COLO829 (cell line): ENCODE measurements around the gene KYNU.
"Not testable (repeated sequence)": the region's sequence is repeated elsewhere in the genome, so short reads cannot be mapped to it uniquely, and the experiment has no call there.

Experiments
- DNase-seq: peaks from one replicate; pipeline ENCODE4 v3.0.0; 2012; ENCODE audit warnings: low spot score

KYNU gene

DNA sequence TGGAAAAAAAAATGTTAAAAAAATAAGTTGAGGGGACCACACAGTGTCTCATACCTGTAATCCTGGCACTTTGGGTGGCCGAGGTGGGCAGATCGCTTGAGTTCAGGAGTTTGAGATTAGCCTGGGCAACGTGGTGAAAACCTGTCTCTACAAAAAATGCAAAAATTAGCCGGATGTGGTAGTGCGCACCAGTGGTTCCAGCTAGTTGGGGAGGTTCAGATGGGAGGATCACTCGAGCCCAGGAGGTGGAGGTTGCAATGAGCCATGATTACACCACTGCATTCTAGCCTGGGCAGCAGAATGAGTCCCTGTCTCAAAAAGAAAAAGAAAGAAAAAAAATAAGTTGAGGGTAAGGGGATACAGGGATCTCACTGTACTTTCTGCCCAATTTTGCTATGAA lies 6.1 kb upstream of the KYNU start:
- DNase-seq: no peak

GRCh38 chr2:142872882-142873724 lies 4.4 kb upstream of the KYNU start:
- DNase-seq: no peak

DNA sequence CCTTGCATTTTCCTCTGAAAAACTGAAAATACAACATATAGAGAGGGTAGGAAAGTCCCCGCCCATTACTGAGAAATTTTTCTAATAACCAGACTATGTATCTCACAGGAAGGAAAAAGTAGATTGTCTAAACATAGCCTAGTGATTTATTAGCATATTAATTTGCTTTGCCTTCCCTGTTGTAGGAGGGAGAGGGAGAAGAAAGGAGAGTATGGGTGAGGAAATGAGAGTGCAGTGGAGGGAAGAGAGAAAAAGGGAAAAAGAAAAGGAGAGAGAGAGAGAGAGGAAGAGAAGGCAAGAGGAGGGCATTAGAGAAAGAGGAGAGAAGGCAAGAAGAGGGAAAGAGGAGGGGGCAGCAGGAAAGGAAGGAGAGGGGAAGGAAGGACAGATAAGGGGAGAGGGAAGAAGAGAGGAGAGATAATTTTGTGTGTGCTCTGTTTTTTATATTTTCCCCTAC lies 3.6 kb upstream of the KYNU start:
- DNase-seq: no peak

DNA sequence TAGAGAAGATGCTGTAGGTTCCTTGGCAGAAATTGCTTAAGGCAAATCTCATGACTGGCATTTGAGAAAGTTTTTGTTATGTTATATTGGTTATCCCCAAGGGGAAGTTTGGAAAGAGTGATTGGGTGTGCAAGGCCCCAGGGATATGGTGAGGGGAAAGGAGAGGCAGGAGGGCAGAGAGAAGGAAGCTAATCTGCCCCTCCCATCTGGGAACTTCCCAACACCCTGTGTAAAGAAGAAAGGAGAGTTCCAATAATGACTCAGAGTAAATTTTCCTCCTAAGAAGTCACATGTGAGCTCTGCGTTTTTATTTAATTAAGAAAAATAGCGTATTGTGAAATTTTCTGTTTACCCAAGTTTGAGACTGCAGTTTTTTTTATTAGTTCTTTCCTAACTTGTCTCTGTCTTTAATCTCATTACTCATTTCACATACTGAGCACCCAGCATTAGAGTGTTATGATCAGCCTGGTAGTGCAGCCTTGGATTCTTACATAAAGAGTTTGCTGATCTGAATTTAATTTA lies 3.1 kb upstream of the KYNU start:
- DNase-seq: no peak

DNA sequence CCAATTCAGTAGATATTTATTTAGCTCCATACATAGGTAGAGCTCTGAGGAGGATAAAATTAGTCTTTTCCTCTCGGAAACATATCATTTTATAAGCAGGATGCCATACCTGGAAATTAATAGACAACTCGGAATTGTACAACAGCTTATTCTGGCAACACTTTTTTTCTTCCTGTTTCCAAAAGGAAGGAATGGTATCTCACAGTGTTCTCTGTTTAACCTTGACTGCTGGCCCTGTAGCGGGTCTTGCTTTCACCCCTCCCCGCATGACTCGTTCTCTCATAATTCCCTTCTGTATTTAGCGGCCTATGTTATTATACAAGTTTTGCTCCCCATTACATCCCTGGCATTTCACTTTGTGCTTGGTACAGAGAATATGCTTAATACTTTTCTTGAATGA lies 2.5 kb upstream of the KYNU start:
- no peak for DNase-seq

GRCh38 chr2:142875652-142876051 lies 1.8 kb upstream of the KYNU start:
- no peak for DNase-seq

DNA sequence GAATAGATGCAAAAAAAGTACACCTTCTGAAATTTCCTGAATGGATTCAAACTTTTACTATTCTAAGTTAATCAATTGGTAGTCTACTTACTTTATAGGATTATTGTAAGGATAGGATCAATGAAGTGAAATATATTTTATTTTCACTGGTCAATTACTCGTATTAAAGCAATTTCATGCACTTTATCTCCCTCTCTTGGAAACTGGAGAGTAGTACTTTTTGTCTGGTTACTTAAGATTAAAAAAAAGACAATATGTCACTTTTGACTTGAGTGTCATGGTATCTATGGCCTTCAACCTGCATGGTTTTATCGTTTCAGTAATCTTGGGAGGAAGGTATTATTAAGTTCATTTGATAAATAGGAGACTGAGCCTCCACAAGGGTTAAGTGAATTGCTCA lies 1.0 kb upstream of the KYNU start:
- DNase-seq: no peak

GRCh38 chr2:142878031-142878678 lies 691 bp downstream of the KYNU start:
- DNase-seq: no peak

- no peak for DNase-seq
These were observed 1.7 kb downstream of the KYNU start for GRCh38 chr2:142879151-142879550.

DNA sequence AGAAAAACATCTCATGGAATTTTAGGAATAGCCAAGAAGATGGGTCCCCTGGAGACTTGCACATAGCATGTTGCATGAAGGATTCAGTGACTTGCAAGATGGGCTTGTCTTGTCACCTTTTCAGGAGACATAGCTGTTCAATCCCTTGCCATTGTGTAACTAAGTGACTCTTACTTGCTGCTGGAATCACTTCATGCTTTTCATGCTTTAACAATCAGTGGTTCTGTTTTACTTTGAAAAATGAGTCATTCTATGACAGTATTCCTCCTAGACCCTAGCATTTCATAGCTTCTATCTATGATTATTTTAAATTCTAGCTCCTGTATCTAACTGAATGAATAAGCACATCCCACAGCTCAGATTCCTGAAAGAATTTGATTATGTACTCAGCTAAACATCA lies 2.8 kb downstream of the KYNU start:
- DNase-seq: peak; percentile 28

GRCh38 chr2:142881619-142882018 lies 4.2 kb downstream of the KYNU start:
- no peak for DNase-seq

GRCh38 chr2:142882500-142882899 lies 5.0 kb downstream of the KYNU start:
- DNase-seq: not testable (repeated sequence)

- no peak for DNase-seq
These were observed 6.1 kb downstream of the KYNU start for GRCh38 chr2:142883526-142883925.

DNA sequence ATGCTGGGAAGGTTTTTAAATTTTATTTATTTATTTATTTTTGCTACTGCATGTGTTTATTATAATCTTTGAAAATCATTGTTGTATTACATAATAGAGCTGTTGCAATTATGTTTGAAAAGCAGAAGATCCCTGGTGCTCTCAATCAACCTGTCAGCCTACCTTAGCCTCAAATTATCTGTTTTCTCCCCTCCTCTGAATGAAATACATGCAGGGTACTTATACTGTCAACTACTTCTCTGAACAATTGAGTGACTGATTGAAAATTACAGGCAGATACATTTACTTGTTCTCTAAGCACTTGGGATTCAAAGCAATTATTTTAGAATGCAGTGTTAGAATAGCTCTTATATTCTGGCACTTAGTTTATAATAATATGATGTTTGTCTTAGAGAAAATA lies 8.1 kb downstream of the KYNU start:
- no peak for DNase-seq

DNA sequence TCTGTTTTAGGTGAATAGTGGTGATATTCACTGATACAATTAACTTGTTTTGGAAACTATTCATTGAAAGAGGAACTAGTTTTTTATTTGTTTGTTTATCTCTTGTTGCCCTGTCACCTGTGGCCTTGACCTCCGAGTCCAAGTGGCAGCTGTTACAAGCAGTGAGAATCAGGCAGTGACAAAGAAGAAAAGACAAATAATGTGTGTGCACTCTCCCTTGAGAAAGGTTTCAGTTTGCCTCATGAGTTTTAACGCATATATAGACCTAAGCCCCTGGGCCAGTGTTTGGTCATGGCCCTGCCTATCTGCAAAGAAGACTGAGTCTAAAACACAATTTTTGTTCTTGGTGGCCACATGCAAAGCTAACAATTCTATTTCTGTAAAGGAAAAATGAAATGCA lies 15.3 kb downstream of the KYNU start:
- no peak for DNase-seq

DNA sequence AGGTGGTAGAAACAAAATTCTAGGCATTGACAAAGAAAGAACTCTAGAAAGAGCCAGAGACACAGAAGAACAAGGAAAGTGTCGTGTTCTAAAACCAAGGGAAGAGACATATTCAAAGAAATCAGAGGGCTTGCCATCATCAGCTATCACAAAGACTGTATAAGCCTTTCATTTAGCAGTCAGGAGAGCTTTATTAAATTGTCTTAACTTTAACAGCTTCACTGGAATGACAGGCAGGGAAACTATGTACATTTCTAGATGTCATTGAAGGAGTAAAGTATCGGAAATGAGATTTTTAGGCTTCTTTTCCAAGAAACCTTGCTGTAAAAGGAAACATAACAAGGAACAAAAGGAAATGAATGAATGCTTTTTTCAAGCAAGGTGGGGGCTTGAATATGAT lies 15.8 kb downstream of the KYNU start:
- no peak for DNase-seq

- no peak for DNase-seq
These were observed 20.3 kb downstream of the KYNU start for GRCh38 chr2:142897807-142898206.

DNA sequence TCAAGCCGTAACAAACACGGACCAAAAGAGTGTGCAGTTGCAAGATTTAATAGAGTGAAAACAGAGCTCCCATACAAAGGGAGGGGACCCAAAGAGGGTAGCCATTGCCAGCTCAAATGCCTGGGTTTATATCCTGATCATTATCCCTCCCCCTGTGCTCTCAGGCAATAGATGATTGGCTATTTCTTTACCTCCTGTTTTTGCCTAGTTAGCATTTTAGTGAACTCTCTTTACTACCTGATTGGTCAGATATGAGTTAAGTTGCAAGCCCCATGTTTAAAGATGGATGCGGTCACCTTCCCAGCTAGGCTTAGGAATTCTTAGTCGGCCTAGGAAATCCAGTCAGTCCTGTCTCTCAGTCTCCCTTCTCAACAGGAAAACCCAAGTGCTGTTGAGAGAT lies 22.9 kb downstream of the KYNU start:
- DNase-seq: not testable (repeated sequence)

- DNase-seq: no peak
These were observed 24.3 kb downstream of the KYNU start for GRCh38 chr2:142901780-142902179.

DNA sequence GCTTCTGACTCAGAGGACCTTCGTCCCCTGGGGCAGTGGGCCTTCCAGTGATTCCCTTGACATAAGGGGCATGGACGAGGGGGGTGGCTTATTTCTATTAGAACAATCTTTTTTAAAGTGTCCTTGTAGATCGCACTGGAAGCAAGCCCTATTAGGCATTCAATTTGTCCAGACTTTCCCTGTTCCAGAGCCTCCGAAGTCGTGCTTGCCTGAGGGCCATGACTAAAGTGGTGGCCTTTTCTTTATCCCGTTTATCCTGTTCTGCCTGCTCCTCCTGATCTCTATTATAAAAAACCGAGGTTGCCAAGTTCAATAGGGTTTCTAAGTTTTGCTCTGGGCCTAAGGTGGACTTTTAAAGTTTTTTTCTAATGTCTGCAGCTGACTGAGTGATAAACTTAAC lies 26.3 kb downstream of the KYNU start:
- not testable (repeated sequence) for DNase-seq

DNA sequence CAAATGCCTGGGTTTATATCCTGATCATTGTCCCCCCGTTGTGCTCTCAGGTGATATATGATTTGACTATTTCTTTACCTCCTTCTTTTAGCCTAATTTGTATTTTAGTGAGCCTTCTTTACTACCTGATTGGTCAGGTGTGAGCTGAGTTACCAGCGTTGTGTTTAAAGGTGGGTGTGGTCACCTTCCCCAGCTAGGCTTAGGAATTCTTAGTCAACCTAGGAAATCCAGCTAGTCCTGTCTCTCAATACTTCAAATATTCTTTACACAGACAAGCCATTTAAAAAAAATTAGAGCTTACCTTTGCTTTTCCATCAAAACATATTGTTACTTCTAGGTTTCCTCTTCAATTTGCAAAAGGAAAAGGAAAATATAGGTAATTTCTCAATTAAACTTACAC lies 30.2 kb downstream of the KYNU start:
- DNase-seq: no peak

DNA sequence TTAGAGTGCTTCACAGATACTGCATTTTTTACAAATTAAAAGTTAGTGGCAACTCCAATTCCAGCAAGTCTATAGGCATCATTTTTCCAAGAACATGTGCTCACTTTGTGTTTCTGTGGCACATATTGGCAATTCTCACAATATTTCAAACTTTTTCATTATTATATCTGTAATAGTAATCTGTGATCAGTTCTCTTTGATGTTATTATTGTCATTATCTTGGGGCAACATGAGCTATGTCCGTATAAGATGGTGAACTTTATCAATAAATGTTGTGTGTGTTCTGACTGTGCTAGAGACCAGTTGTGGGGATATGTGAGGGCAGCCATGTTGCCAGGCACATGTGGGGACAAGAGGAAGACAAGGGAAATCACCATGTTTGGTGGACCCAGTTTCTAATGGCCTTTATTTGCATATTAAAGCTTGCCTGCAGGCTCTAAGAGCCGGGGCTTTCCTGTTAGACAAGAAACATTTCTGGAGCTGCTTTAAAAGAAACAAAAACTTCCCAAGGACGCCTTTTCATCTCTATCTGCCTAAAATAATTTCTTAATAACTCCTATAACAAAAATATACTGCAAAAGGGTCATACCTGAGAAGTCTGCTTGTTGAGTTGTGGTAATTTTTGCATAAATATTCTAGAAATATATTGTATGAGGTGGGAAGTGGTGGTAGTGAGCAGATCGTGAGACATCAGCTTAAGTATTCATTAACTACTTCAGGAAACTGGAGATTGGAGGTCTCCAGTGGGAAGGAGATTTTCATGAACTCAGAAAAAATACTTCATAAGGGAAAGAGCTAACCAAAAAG lies 37.2 kb downstream of the KYNU start:
- no peak for DNase-seq

GRCh38 chr2:142915502-142915901 lies 38.0 kb downstream of the KYNU start:
- DNase-seq: no peak
